ENCODE results near the gene SH3PXD2A. TPM values are rescaled to one million over a fixed set of nuclear protein-coding genes. Genes with fewer than 3 reads are reported as not detected.

The SH3PXD2A gene
- total RNA-seq, 1 experiment from 2014 or later = 4.5 TPM

DNA sequence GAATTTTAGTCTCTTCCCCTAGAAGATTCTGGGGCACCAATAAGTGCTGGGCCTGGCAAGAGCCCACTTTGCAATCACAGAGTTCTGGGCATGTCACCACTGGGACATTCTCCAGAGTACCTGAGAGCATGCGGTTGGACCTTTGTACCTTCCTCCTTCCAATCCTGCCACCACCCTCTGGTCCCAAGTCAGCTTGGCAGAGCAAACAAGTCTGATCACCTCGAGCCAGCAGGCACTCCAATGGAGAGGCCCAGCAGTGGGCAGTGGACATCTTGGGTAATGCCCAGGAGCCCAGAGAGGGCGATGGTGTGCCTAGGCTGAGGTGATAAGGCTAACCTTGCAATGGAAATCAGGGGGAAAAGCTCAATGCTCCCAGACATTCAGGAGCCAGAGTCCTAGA, 43.4 kb downstream of the SH3PXD2A start:
- H3K9me3 Mint-ChIP-seq = no peaks in the 10 kb centered on the region
- no peak overlapping the region for H2AFZ ChIP-seq (ENCODE audit: low read length)
- H4K91ac ChIP-seq (ENCODE audit: insufficient read length, low read depth, low read length) = no peak overlapping the region
- H2BK120ac ChIP-seq (ENCODE audit: low read depth, low read length, poor library complexity, severe bottlenecking) = no peak overlapping the region
- no peak overlapping the region; a peak in 1 of 7 replicates for H3K27ac Mint-ChIP-seq
- no peak overlapping the region for H3K4ac ChIP-seq (ENCODE audit: low read depth, low read length)
- H3K4me1 ChIP-seq (ENCODE audit: insufficient read depth, low read length) = no peaks in the 10 kb centered on the region
- H4K8ac ChIP-seq (replicated peaks; ENCODE audit: insufficient read length, low read depth, low read length) = no peak overlapping the region
- no peak overlapping the region for H3T11ph ChIP-seq (ENCODE audit: low read length)
- H3K79me2 ChIP-seq (ENCODE audit: insufficient read depth, low read length) = no peaks in the 10 kb centered on the region
- no CpG with 5 or more reads among the region's 3 CpGs for WGBS (ENCODE audit: extremely low coverage, insufficient read length, low lambda C conversion rate)
- TF ChIP-seq, protein P1, sequence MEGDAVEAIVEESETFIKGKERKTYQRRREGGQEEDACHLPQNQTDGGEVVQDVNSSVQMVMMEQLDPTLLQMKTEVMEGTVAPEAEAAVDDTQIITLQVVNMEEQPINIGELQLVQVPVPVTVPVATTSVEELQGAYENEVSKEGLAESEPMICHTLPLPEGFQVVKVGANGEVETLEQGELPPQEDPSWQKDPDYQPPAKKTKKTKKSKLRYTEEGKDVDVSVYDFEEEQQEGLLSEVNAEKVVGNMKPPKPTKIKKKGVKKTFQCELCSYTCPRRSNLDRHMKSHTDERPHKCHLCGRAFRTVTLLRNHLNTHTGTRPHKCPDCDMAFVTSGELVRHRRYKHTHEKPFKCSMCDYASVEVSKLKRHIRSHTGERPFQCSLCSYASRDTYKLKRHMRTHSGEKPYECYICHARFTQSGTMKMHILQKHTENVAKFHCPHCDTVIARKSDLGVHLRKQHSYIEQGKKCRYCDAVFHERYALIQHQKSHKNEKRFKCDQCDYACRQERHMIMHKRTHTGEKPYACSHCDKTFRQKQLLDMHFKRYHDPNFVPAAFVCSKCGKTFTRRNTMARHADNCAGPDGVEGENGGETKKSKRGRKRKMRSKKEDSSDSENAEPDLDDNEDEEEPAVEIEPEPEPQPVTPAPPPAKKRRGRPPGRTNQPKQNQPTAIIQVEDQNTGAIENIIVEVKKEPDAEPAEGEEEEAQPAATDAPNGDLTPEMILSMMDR (conservative IDR thresholded peaks at IDR 0.05) = no peak
- DNase-seq = no peak
- H4K5ac ChIP-seq (ENCODE audit: insufficient read length, low read depth, low read length) = no peak overlapping the region
- no peaks in the 10 kb centered on the region for H3K9me3 ChIP-seq (ENCODE audit: control insufficient read depth, low read depth, low read length)
- H3K9ac ChIP-seq (ENCODE audit: extremely low read depth, insufficient read length, low read length) = no peak overlapping the region
- no peak overlapping the region for H3K18ac ChIP-seq (ENCODE audit: insufficient read length, low read depth, low read length)
- H3K27ac ChIP-seq (ENCODE audit: insufficient read length, low read depth, low read length) = no peak overlapping the region
- no peak overlapping the region for H3K23ac ChIP-seq (ENCODE audit: insufficient read length, low read depth, low read length)
- H2BK5ac ChIP-seq (ENCODE audit: insufficient read length, low read length) = no peak overlapping the region
- H3K4me1 Mint-ChIP-seq = peaks cover 5 to 12% of the 10 kb centered on the region in 2 experiments
- H2AK5ac ChIP-seq (ENCODE audit: insufficient read length, low read length) = no peak overlapping the region
- no peak overlapping the region for H3K4me2 ChIP-seq (ENCODE audit: insufficient read depth, insufficient read length, low read length)
- H3K27me3 ChIP-seq (ENCODE audit: insufficient read depth, low read length) = no peaks in the 10 kb centered on the region
- H3K23me2 ChIP-seq (ENCODE audit: insufficient read length, low read depth, low read length, poor library complexity, severe bottlenecking) = no peaks in the 10 kb centered on the region
- no peak overlapping the region for H3K56ac ChIP-seq (ENCODE audit: insufficient read length, low read depth, low read length)
- no peak overlapping the region for H2BK20ac ChIP-seq (ENCODE audit: low read depth, low read length, poor library complexity, severe bottlenecking)
- H4K20me1 ChIP-seq (ENCODE audit: control insufficient read depth, insufficient read depth, insufficient read length) = no peaks in the 10 kb centered on the region
- no peak overlapping the region for H3K14ac ChIP-seq (ENCODE audit: insufficient read depth, low read length)
- H3K79me1 ChIP-seq (ENCODE audit: insufficient read depth, low read depth, low read length, poor library complexity, severe bottlenecking) = no peaks in the 10 kb centered on the region
- H2BK12ac ChIP-seq (ENCODE audit: insufficient read length, low read depth, low read length) = no peak overlapping the region
- H3K36me3 Mint-ChIP-seq (ENCODE audit: insufficient read depth in 1 of 3, low read depth in 3 of 3) = no peaks in the 10 kb centered on the region
- no peaks in the 10 kb centered on the region for H3K27me3 Mint-ChIP-seq (ENCODE audit: low read depth)
- H2BK15ac ChIP-seq (ENCODE audit: low read depth, low read length) = no peak overlapping the region
- no peak overlapping the region for H3K4me3 Mint-ChIP-seq

All from H9 (cell line).